Prostate gland (tissue), 2 donors: ENCODE data around the gene ELMO1.

Experiments
- POLR2A ChIP-seq: fragments of 450-650 bp; IDR thresholded peaks from one replicate; pipeline ENCODE4 v1.6.1; 2016; ENCODE audit warnings: antibody characterized with exemption, mild to moderate bottlenecking
- TF ChIP-seq, protein P1 (sequence below), 4 experiments: fragments of 200-600 bp in 2 of 4; fragments of 450-650 bp in 2 of 4; sonication (generic) in 2 of 4; IDR thresholded peaks; 1 replicate in 3 of 4; 2 replicates in 1 of 4; pipeline ENCODE4 v1.5.1; 2016 to 2019; ENCODE audit warnings: antibody characterized with exemption in 4 of 4, mild to moderate bottlenecking in 2 of 4, moderate library complexity in 2 of 4

DNA sequence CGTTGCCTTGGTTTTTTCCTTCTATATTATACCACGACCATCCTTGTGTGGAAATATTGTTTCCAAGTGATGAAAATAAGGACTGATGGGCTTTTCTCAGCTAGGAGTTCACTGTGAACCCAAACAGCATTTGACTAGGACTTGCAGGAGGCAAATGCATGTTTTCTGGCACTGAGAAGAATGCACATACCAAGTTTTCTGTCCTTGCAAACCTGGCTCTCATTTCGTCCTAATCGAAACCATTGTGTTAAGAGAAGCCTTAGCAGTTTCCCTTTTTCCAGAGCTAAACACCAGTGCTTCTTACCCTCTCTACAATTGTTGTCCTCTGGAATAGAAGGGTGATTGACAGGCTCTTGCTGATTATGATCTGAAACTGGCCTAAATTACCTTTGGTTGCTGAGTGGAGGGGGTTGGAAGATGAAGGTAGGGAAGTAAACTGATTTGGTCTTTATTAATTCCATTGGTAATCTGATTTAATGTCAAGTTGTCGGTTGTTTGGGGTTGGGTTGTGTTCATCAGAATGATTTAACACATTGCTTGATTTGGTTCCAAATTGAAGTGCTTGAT is 33.1 kb upstream of the ELMO1 start:
- TF ChIP-seq, protein P1, sequence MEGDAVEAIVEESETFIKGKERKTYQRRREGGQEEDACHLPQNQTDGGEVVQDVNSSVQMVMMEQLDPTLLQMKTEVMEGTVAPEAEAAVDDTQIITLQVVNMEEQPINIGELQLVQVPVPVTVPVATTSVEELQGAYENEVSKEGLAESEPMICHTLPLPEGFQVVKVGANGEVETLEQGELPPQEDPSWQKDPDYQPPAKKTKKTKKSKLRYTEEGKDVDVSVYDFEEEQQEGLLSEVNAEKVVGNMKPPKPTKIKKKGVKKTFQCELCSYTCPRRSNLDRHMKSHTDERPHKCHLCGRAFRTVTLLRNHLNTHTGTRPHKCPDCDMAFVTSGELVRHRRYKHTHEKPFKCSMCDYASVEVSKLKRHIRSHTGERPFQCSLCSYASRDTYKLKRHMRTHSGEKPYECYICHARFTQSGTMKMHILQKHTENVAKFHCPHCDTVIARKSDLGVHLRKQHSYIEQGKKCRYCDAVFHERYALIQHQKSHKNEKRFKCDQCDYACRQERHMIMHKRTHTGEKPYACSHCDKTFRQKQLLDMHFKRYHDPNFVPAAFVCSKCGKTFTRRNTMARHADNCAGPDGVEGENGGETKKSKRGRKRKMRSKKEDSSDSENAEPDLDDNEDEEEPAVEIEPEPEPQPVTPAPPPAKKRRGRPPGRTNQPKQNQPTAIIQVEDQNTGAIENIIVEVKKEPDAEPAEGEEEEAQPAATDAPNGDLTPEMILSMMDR (IDR thresholded peaks at IDR 0.05): no peak
- TF ChIP-seq POLR2A: no peak
